ENCODE data around the gene KCTD21.

GRCh38 chr11:78150346-78150745, 38.1 kb downstream of the KCTD21 start:
- TF ChIP-seq CTCF (IDR thresholded peaks at IDR 0.05) (no peak), POLR2AphosphoS5 (IDR thresholded peaks at IDR 0.05; ENCODE audit: low read depth, low read length) (no peak), SIN3A (IDR thresholded peaks at IDR 0.05; ENCODE audit: borderline replicate concordance, insufficient read depth, low read depth, low read length) (no peak), TCF7L2 (IDR thresholded peaks at IDR 0.05; ENCODE audit: low read depth, low read length) (no peak)

Data from Panc1 (cell line).